Measurements from ENCODE around the gene ACTR10. TPM values are rescaled to one million over a fixed set of nuclear protein-coding genes. Genes with fewer than 3 reads are reported as not detected.

Gene ACTR10
- total and polyA plus RNA-seq, 9 of the 15 experiments (the other 6 are each of a cell fraction or from before 2014, with no cell fraction given) = 22.0 to 66.1 (median 34.1) TPM

- no peak for TF ChIP-seq ZNF318 (IDR thresholded peaks at IDR 0.05; ENCODE audit: borderline replicate concordance in 1 of 2, low read depth in 1 of 2)
- no peak for TF ChIP-seq HSF4 (CRISPR knock-in tag; IDR thresholded peaks at IDR 0.05; ENCODE audit: borderline replicate concordance)
- no peak for TF ChIP-seq NFIX (CRISPR knock-in tag; IDR thresholded peaks at IDR 0.05; ENCODE audit: low read depth)
- TF ChIP-seq GABPA (tag; conservative IDR thresholded peaks at IDR 0.05; ENCODE audit: low read depth) = 0 out of 2 replicates have a peak, but pooled peaks have one; percentile 2
- no peak for TF ChIP-seq ARID2 (IDR thresholded peaks at IDR 0.05)
- no peak for TF ChIP-seq TAF9B (IDR thresholded peaks at IDR 0.05; ENCODE audit: partially characterized antibody)
- no peak for TF ChIP-seq THAP12 (CRISPR knock-in tag; IDR thresholded peaks at IDR 0.05)
- TF ChIP-seq SRSF3 (IDR thresholded peaks at IDR 0.05; ENCODE audit: insufficient read depth, low read length) = no peak
- no peak for TF ChIP-seq ZNF12 (CRISPR knock-in tag; IDR thresholded peaks at IDR 0.05)
- TF ChIP-seq NBN (IDR thresholded peaks at IDR 0.05; ENCODE audit: low read depth) = no peak
- TF ChIP-seq PRDM10 (IDR thresholded peaks at IDR 0.05; ENCODE audit: partially characterized antibody) = peak; percentile 7
Measured at GRCh38 chr14:58238252-58239243, 38.6 kb downstream of the ACTR10 start (continued).
